Measurements from ENCODE around the gene SH3YL1.

SH3YL1 gene

DNA sequence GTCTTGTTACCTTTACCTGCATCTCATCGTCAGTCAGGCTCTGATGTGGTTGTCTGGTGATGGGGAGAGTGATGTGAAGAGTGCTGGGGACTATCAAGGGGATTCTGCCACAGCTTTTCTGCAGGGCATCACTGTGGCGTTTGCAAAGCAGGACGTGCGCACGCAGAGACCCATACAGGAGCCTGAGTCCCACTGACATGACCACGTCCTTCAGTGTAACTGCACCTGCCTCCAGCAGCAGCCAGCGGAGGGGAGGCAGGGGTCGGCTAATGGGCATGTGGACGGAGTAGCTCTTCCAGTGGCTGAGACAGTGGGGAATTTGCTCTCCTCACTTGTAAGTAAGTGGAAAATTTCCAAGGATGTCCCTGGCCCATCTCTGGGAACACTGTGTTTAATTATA lies 17.5 kb upstream of the SH3YL1 start:
- no peak for FAIRE-seq
- no peak for DNase-seq (ENCODE audit: insufficient read length, low spot score)
- TF ChIP-seq, protein P1, sequence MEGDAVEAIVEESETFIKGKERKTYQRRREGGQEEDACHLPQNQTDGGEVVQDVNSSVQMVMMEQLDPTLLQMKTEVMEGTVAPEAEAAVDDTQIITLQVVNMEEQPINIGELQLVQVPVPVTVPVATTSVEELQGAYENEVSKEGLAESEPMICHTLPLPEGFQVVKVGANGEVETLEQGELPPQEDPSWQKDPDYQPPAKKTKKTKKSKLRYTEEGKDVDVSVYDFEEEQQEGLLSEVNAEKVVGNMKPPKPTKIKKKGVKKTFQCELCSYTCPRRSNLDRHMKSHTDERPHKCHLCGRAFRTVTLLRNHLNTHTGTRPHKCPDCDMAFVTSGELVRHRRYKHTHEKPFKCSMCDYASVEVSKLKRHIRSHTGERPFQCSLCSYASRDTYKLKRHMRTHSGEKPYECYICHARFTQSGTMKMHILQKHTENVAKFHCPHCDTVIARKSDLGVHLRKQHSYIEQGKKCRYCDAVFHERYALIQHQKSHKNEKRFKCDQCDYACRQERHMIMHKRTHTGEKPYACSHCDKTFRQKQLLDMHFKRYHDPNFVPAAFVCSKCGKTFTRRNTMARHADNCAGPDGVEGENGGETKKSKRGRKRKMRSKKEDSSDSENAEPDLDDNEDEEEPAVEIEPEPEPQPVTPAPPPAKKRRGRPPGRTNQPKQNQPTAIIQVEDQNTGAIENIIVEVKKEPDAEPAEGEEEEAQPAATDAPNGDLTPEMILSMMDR (IDR thresholded peaks at IDR 0.05; ENCODE audit: insufficient read depth, missing control alignments), result no peak

DNA sequence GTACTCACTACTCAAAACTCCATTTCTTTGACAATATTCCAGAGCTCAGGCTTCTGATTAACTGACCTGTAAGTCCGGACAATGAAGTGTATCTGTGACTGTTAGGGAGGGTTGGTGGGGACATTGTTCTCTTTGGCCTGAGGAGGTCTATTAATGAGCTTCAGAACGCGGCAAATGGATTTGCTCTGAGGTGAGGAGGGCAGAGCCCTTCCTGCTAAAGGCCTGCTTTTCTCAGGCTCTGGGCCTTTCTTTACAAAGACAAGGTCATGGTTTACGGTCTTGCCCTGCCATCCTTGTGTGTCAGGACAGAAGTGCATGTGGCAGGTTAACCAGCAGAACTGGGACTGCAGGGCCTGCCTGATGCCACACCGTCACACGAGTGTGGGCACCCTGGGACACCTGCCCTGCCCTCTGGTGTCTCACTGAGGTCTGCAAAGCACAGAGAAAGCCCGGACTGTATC lies 16.8 kb upstream of the SH3YL1 start:
- FAIRE-seq (no peak), DNase-seq (ENCODE audit: insufficient read length, low spot score) (no peak)

DNA sequence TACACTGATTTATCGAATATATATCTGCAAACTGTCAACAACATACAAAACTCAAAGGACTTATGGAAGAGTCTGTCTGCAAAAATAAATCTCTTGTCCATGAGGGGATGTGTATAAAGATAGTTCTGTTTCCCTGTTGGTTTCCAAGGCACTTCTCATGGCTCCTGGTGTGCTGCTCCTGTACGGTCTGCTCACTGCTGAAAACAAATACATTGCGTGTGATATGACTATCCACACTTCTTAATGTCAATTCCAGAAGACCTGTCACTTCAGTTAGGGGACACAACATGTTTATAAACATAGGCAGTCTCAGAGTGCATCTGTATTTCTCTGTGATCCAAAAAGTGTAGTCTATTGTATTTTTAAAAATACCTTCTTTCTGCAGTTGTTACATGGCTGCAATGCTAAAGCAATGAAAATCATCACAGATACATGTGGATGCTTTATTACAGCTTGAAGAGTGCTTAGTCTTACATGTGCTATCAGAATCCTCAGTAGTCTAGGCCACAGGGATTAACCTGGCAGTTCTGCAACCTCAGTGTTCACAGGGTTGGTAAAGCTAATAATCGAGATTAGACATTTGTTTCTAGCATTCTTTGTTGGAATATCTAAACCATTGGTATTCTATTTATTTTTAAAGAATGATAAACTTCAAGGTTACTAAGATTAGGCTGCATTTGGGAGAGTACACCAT lies 16.3 kb upstream of the SH3YL1 start:
- FAIRE-seq, result no peak
- DNase-seq (ENCODE audit: insufficient read length, low spot score), result no peak

More for the DNA sequence above, 16.8 kb upstream of the SH3YL1 start:
- TF ChIP-seq, protein P1 (IDR thresholded peaks at IDR 0.05; ENCODE audit: insufficient read depth, missing control alignments), result no peak

DNA sequence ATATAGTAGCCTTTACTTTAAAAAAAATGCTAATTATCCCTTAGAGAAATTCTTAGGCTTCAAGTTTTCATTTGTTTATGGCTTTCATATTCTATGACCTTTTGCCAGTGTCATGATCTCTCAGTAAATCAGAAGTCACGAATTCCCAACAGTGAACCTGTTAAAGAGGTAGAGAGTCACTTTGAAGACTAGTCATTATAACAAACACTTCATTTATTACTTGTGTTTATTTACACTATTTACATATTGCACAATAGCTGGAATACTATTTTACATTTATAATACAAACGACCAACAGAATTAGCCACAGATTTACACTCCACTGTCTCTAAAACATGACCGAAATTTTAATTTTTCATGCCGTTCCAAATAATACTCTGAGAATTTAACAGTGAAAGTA lies 15.5 kb upstream of the SH3YL1 start:
- TF ChIP-seq, protein P1 (IDR thresholded peaks at IDR 0.05; ENCODE audit: insufficient read depth, missing control alignments), result no peak
- DNase-seq (ENCODE audit: insufficient read length, low spot score), result no peak
- FAIRE-seq, result no peak

More for the DNA sequence above, 16.3 kb upstream of the SH3YL1 start:
- TF ChIP-seq, protein P1 (IDR thresholded peaks at IDR 0.05; ENCODE audit: insufficient read depth, missing control alignments), result no peak

DNA sequence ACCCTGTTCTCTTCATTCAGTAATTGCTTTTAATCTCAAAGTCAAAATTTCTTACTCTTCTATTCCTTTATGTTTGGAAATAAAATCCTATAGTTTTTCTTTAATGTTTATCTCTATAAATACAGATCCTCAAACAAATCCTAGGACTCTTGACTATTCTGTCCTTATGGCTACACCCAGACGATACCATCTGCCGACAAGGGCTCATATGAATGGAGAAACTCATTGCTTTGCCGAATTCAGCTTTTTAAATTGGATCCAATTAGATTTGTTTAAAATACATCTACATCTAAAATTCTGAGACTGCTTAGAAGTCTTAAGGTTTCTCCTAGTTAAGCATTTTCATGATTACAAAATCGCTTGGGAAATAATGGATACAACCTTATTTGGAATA lies 15.1 kb upstream of the SH3YL1 start:
- DNase-seq (ENCODE audit: insufficient read length, low spot score) (no peak), FAIRE-seq (no peak)
- TF ChIP-seq, protein P1 (IDR thresholded peaks at IDR 0.05; ENCODE audit: insufficient read depth, missing control alignments), result no peak

DNA sequence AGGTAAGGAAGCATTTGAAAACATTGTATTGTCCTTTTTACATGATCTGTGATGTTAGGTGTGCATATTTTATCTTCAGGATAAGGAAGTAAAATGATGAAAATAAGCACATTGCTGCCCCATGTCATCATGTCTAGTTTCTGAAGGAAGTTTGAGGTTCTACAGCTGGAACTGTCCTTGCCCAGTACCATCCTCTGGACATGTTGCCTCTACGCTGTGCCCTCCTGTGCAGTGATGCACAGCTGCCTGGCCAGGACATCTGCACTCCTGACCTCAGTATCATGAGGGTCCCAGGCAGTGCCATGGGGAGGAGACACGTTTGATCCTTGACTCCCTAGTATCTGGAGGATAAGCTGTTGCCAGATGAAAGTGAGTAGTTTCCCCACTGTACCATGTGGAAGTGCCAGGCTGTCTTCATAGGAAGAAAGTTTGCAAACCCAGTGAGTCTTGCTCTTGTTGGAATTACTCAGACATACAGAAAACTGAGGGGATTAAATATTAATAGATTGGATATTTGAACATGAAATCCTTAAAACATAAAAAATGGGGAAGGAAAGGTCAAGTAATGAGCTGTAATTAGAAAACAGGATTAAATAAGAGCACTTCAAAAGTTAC lies 14.6 kb upstream of the SH3YL1 start:
- TF ChIP-seq, protein P1 (IDR thresholded peaks at IDR 0.05; ENCODE audit: insufficient read depth, missing control alignments), result no peak
- DNase-seq (ENCODE audit: insufficient read length, low spot score) (no peak), FAIRE-seq (no peak)

DNA sequence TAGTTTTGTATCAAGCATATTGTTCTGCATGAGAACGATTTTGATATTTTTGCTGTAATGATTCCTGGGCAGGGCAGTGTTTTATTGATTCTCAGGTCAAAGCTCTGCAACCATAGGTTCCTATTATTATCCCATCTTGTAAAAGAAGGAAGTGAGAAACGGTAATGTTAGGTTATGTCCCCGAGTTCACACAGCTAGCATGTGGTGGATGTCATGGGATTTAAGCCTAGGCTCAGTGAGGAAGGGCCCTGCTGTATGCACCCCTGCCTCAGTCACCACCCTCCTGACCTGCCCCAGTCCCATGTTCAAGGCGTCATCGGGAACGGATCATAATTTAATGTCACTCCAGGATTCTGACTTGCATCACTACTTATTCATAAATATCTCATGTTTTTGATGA lies 11.6 kb upstream of the SH3YL1 start:
- DNase-seq (ENCODE audit: insufficient read length, low spot score) (no peak), FAIRE-seq (no peak)
- TF ChIP-seq, protein P1 (IDR thresholded peaks at IDR 0.05; ENCODE audit: insufficient read depth, missing control alignments), result no peak
